Ascending aorta (tissue), 2 donors: ENCODE measurements around the gene RAB5B. TPM values are rescaled to one million over a fixed set of nuclear protein-coding genes. Genes with fewer than 3 reads are reported as not detected.

Experiments
- DNase-seq, 2 donors: peaks; one replicate each; pipeline ENCODE4 v3.0.0-alpha.2; 2019; ENCODE audit warnings: low spot score in 2 of 2
- H3K27ac ChIP-seq, 2 donors: fragments of 200-600 bp; sonication (generic); one replicate each; pipeline ENCODE4 v1.5.1; 2016 to 2017; ENCODE audit warnings: mild to moderate bottlenecking in 1 of 2
- H3K27me3 ChIP-seq: fragments of 200-600 bp; sonication (generic); one replicate; pipeline ENCODE4 v1.5.1; 2017
- H3K36me3 ChIP-seq, 2 donors: fragments of 200-600 bp; sonication (generic); one replicate each; pipeline ENCODE4 v1.5.1; 2016
- H3K4me1 ChIP-seq, 2 donors: fragments of 200-600 bp; sonication (generic); one replicate each; pipeline ENCODE4 v1.5.1; 2016 to 2017; ENCODE audit warnings: mild to moderate bottlenecking in 1 of 2
- H3K4me3 ChIP-seq, 2 donors: fragments of 200-600 bp; sonication (generic); one replicate each; pipeline ENCODE4 v1.5.1; 2016 to 2017; ENCODE audit warnings: mild to moderate bottlenecking in 1 of 2
- H3K9me3 ChIP-seq, 2 donors: fragments of 200-600 bp; sonication (generic); one replicate each; pipeline ENCODE4 v1.5.1; 2016
- intact Hi-C: fragments of 100-400 bp; cut with DNase I; formaldehyde crosslinking; loops from one replicate; pipeline ENCODE4 v1.15.1; 2023
- total RNA-seq: library from RNA; depleted of rRNA; stranded (reverse); fragments of >200 nt; gene quantifications from one replicate; pipeline ENCODE4 v1.1.0, GENCODE V29; 2016
- TF ChIP-seq, protein P1 (sequence below), 3 experiments: fragments of 200-600 bp in 2 of 3; fragments of 450-650 bp in 1 of 3; sonication (generic) in 2 of 3; IDR thresholded peaks; one replicate each; pipeline ENCODE4 v1.5.1; 2016 to 2019; ENCODE audit warnings: antibody characterized with exemption in 3 of 3, mild to moderate bottlenecking in 1 of 3, moderate library complexity in 1 of 3

Gene RAB5B
- total RNA-seq, 1 donor from 2014 or later = 48.0 TPM

DNA sequence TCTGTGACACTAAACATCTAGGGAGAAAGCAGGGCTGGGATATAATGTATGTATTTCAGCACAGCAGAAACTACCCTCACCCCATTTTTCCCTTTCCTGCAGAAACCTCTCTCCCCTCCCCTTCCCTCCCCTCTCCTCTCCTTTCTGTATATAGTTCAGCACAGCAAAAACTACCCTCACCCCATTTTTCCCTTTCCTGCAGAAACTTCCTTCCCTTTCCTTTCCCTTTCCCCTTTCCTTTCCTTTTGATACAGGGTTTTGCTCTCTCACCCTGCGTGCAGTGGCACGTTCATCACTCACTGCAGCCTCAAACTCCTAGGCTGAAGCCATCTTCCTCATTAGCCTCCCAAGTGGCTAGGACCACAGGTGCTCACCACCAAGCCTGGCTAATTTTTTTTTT lies 10.1 kb upstream of the RAB5B start:
- Histone ChIP-seq H3K9me3 (no peaks in the 10 kb centered on the region), H3K36me3 (no peaks in the 10 kb centered on the region), H3K4me1 (peaks cover 0 to 9% of the 10 kb centered on the region in 2 donors), H3K27ac (no peak overlapping the region), H3K27me3 (no peaks in the 10 kb centered on the region), H3K4me3 (no peak overlapping the region)
- no peak for DNase-seq
- intact Hi-C loops = no loop called here
- TF ChIP-seq, protein P1, sequence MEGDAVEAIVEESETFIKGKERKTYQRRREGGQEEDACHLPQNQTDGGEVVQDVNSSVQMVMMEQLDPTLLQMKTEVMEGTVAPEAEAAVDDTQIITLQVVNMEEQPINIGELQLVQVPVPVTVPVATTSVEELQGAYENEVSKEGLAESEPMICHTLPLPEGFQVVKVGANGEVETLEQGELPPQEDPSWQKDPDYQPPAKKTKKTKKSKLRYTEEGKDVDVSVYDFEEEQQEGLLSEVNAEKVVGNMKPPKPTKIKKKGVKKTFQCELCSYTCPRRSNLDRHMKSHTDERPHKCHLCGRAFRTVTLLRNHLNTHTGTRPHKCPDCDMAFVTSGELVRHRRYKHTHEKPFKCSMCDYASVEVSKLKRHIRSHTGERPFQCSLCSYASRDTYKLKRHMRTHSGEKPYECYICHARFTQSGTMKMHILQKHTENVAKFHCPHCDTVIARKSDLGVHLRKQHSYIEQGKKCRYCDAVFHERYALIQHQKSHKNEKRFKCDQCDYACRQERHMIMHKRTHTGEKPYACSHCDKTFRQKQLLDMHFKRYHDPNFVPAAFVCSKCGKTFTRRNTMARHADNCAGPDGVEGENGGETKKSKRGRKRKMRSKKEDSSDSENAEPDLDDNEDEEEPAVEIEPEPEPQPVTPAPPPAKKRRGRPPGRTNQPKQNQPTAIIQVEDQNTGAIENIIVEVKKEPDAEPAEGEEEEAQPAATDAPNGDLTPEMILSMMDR (IDR thresholded peaks at IDR 0.05) = no peak

DNA sequence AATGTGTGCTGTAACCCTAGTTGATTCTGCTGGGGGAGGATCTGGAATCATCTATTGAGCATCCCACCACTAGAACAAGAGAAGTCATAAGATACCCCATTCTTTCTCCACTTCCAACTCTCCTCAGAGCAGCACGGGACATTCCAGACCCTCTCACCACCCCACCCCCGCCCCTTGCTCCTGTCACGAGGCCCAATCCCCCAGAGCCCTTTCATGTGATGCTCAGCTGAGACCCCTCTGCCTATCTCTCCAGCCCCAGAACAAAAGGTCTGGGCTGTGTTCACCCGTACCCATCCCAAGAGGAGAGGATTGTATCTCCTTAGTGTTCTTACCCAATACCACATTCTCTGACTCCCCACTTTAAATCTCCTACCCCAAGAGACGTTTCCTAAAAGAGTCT lies 8.6 kb upstream of the RAB5B start:
- Histone ChIP-seq H3K4me3 (no peak overlapping the region), H3K36me3 (no peaks in the 10 kb centered on the region), H3K27ac (no peak overlapping the region), H3K4me1 (peaks cover 0 to 9% of the 10 kb centered on the region in 2 donors), H3K9me3 (no peaks in the 10 kb centered on the region), H3K27me3 (no peaks in the 10 kb centered on the region)
- TF ChIP-seq, protein P1 (IDR thresholded peaks at IDR 0.05) = no peak
- intact Hi-C loops = no loop called here
- no peak for DNase-seq

DNA sequence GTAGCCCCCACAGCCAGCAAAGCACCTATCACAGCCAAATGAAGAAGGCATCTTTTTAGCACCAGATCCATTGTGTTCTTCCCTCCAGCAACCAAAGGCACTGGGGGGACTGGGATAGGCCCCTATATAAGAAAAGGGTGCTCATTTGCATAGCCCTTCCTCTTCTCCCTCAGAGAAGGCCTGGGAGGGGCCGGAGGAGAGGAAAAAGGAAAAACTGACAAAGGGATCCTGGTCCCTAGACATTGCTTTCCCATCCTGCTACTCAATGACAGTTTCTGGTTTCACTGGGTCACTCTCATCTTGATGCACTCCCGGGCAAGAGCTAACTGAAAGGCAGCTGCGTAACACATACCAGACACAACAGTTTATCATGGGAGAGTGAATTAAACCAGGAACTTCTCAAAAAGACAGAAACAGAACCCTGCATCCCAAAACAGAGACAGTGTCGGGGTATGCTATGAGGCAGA lies 7.9 kb upstream of the RAB5B start, which contains the start of gene PMEL:
TSS of gene PMEL (minus strand) at position 102 of the 467 bp plus-strand sequence. CDS start at position 71, 31 bp downstream.
- Histone ChIP-seq H3K9me3 (no peaks in the 10 kb centered on the region), H3K27ac (peak within 1 kb of the TSS; percentile 83 to 93), H3K4me3 (peak within 1 kb of the TSS; percentile 92), H3K4me1 (peaks cover 0 to 9% of the 10 kb centered on the region in 2 donors), H3K27me3 (no peaks in the 10 kb centered on the region), H3K36me3 (no peaks in the 10 kb centered on the region)
- intact Hi-C loops = loop anchor here (2.0 kb wide), 1 partner anchor 35 kb away; the partner anchor contains the start of gene DGKA
- TF ChIP-seq, protein P1 (IDR thresholded peaks at IDR 0.05) = no peak
- DNase-seq = no peak

DNA sequence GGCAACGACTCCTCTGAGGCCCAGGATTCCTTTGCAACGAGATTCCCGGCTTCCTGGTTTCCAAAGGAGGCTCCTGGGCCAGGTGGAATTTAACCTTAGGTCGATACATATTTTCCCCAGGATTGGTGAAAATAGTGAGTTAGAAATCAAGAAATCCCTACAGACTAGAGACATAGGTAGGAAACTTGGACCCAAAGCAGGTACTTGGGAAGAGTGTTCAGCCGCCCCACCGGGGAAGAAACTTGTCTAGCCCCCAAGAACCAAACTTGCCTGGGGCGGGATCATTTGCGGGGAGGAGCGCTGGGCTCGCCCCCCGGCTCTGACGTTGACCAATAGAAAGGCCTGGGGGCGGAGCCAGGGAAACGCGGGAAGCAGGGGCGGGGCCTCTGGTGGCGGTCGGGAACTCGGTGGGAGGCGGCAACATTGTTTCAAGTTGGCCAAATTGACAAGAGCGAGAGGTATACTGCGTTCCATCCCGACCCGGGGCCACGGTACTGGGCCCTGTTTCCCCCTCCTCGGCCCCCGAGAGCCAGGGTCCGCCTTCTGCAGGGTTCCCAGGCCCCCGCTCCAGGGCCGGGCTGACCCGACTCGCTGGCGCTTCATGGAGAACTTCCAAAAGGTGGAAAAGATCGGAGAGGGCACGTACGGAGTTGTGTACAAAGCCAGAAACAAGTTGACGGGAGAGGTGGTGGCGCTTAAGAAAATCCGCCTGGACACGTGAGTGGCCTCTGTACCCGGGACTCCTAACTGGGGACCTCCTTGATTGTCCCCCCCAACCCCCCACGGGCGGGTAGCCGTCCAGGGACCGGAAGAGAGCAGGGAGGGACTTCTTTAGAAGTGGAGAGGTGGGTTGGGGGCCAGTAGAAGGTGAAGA lies 7.2 kb upstream of the RAB5B start, which contains the start of gene CDK2:
TSS of gene CDK2 (plus strand) at position 423 of the 874 bp plus-strand sequence. CDS start at position 602, 179 bp downstream.
- peak within 1 kb of the TSS; percentile 92 for H3K4me3 ChIP-seq
- peak; percentile 74 to 97 for DNase-seq
- intact Hi-C loops = loop anchor here (2.0 kb wide), 1 partner anchor 36 kb away; the partner anchor contains the start of gene DGKA
- no peaks in the 10 kb centered on the region for H3K9me3 ChIP-seq
- H3K27me3 ChIP-seq = no peaks in the 10 kb centered on the region
- TF ChIP-seq, protein P1 (IDR thresholded peaks at IDR 0.05) = no peak
- H3K36me3 ChIP-seq = no peaks in the 10 kb centered on the region
- H3K27ac ChIP-seq = peak within 1 kb of the TSS; percentile 83 to 93
- peaks cover 0 to 9% of the 10 kb centered on the region in 2 donors for H3K4me1 ChIP-seq

DNA sequence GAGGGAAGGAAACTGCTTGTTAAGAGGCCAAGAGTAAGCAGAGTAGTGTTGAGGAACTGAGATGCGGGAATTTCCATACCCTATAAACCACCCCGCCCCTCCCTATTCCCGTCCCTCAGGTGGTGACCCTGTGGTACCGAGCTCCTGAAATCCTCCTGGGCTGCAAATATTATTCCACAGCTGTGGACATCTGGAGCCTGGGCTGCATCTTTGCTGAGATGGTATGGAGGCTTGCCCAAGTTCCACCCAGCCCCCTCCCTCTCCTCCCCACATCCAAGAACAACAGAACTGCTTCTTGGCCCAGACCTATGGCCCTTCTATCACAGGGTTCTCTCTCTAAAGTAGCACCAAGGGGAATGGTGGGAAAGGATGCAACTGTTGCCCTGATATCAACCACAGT lies 4.5 kb upstream of the RAB5B start:
- TF ChIP-seq, protein P1 (IDR thresholded peaks at IDR 0.05) = no peak
- Histone ChIP-seq H3K27ac (no peak overlapping the region), H3K27me3 (no peaks in the 10 kb centered on the region), H3K9me3 (no peaks in the 10 kb centered on the region), H3K36me3 (no peaks in the 10 kb centered on the region), H3K4me1 (peaks cover 0 to 13% of the 10 kb centered on the region in 2 donors), H3K4me3 (no peak overlapping the region)
- no peak for DNase-seq
- intact Hi-C loops = no loop called here
